ENCODE results near the gene DCDC2. TPM values are rescaled to one million over a fixed set of nuclear protein-coding genes. Genes with fewer than 3 reads are reported as not detected.

Gene DCDC2
- total and polyA plus RNA-seq, 2 donors (not counting 1 experiment from before 2014, with no cell fraction given) = not detected

DNA sequence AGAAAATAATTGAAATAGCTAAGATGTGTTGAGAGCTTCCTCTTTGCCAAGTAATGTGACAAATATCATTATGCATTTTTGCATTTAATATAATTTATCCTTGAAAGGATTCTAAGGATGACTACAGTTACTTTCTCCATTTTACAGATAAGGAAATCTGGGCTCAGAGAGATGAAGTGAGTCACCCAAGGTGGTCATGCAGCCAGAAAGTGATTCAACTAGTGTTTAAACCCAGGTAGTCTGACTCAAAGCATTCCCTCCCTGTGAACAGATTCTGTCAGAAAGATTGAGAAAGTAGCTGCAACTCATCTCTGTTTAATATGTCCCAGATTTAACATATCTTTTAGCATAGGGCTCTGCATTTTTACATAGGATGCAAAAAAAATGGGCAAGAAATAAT is 203.7 kb downstream of the DCDC2 start:
- DNase-seq (no peak), ATAC-seq (ENCODE audit: low read depth) (no peak)
- POLR2A ChIA-PET = no interaction called here
- H3K27ac Mint-ChIP-seq = no peak overlapping the region
- Histone ChIP-seq H3K27me3 (replicated peaks in 1 of 4; ENCODE audit: control extremely low read depth in 1 of 4, control insufficient read depth in 3 of 4, insufficient read depth in 4 of 4, low read length in 3 of 4) (peaks cover 0 to 3% (median under 1%) of the 10 kb centered on the region in 4 experiments), H3K79me2 (ENCODE audit: control insufficient read depth, insufficient read depth, low read length) (no peaks in the 10 kb centered on the region), H3K9ac (ENCODE audit: low read length) (no peak overlapping the region), H3K36me3 (replicated peaks in 1 of 2; ENCODE audit: control extremely low read depth in 1 of 2, control insufficient read depth in 1 of 2, extremely low read depth in 1 of 2, insufficient read depth in 2 of 2, low read length in 1 of 2) (no peaks in the 10 kb centered on the region), H3K4me1 (ENCODE audit: control insufficient read depth in 2 of 2, insufficient read depth in 2 of 2, low read length in 2 of 2) (no peaks in the 10 kb centered on the region), H3K4me2 (replicated peaks; ENCODE audit: low read depth, low read length, poor library complexity, severe bottlenecking) (no peak overlapping the region), H2AFZ (ENCODE audit: insufficient read depth, low read depth, low read length, poor library complexity, severe bottlenecking) (no peak overlapping the region), H3K9me3 (ENCODE audit: control extremely low read depth in 1 of 3, control insufficient read depth in 2 of 3, insufficient read depth in 1 of 3, low read length in 2 of 3) (peaks cover 0 to 6% (median 0%) of the 10 kb centered on the region in 3 donors), H3K4me3 (ENCODE audit: control extremely low read depth in 1 of 5, extremely low read depth in 1 of 5, insufficient read depth in 1 of 5, low read depth in 2 of 5, low read length in 4 of 5) (no peak overlapping the region), H4K20me1 (ENCODE audit: control insufficient read depth, insufficient read depth, low read length, poor library complexity, severe bottlenecking) (no peaks in the 10 kb centered on the region), H3K27ac (ENCODE audit: low read length in 2 of 2) (no peak overlapping the region)
- H3K4me1 Mint-ChIP-seq = no peaks in the 10 kb centered on the region
- no peak overlapping the region for H3K4me3 Mint-ChIP-seq
- intact Hi-C loops (cut with micrococcal nuclease) = no loop called here
- H3K27me3 Mint-ChIP-seq = peaks cover 8% of the 10 kb centered on the region
- CTCF ChIA-PET = no interaction called here
- TF ChIP-seq CTCF (IDR thresholded peaks at IDR 0.05) = no peak
- TF ChIP-seq EZH2 (IDR thresholded peaks at IDR 0.05; ENCODE audit: borderline replicate concordance, insufficient read depth, low read depth, low read length, poor library complexity, severe bottlenecking) = no peak
- peaks cover 2% of the 10 kb centered on the region for H3K9me3 Mint-ChIP-seq (ENCODE audit: insufficient read depth)

DNA sequence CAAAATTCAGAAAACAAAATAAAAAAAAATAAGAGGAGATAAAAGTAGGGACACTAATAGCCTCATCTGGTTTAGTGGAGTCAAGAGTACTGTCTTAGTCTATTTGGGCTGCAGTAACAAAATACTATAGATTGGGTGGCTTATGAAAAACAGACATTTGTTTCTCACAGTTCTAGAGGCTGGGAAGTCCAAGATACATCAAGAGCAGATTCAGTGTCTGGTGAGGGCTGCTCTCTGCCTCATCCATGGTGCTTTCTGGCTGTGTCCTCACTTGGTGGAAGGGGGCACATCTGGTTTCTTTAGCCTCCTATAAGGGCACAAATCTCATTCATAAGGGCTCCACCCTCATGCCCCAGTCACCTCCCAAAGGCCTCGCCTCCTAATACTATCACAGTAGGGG is 205.8 kb downstream of the DCDC2 start:
- intact Hi-C loops (cut with micrococcal nuclease) = no loop called here
- no peak overlapping the region for H3K27ac Mint-ChIP-seq
- H3K4me3 Mint-ChIP-seq = no peak overlapping the region
- no peak overlapping the region for H2AFZ ChIP-seq (ENCODE audit: insufficient read depth, low read depth, low read length, poor library complexity, severe bottlenecking)
- no peaks in the 10 kb centered on the region for H4K20me1 ChIP-seq (ENCODE audit: control insufficient read depth, insufficient read depth, low read length, poor library complexity, severe bottlenecking)
- no CpG with 5 or more reads among the region's 1 CpG for WGBS (ENCODE audit: insufficient coverage)
- no peaks in the 10 kb centered on the region for H3K4me1 Mint-ChIP-seq
- no peak overlapping the region for H3K9ac ChIP-seq (ENCODE audit: low read length)
- no peak overlapping the region for H3K4me3 ChIP-seq (ENCODE audit: control extremely low read depth in 1 of 5, extremely low read depth in 1 of 5, insufficient read depth in 1 of 5, low read depth in 2 of 5, low read length in 4 of 5)
- peaks cover 0 to 6% (median 0%) of the 10 kb centered on the region in 3 donors for H3K9me3 ChIP-seq (ENCODE audit: control extremely low read depth in 1 of 3, control insufficient read depth in 2 of 3, insufficient read depth in 1 of 3, low read length in 2 of 3)
- H3K9me3 Mint-ChIP-seq (ENCODE audit: insufficient read depth) = peaks cover 2% of the 10 kb centered on the region
- no peak for ATAC-seq (ENCODE audit: low read depth)
- H3K4me2 ChIP-seq (replicated peaks; ENCODE audit: low read depth, low read length, poor library complexity, severe bottlenecking) = no peak overlapping the region
- no peak for DNase-seq
- peaks cover 14% of the 10 kb centered on the region for H3K27me3 Mint-ChIP-seq
- CTCF ChIA-PET = no interaction called here
- H3K79me2 ChIP-seq (ENCODE audit: control insufficient read depth, insufficient read depth, low read length) = no peaks in the 10 kb centered on the region
- no peaks in the 10 kb centered on the region for H3K36me3 ChIP-seq (replicated peaks in 1 of 2; ENCODE audit: control extremely low read depth in 1 of 2, control insufficient read depth in 1 of 2, extremely low read depth in 1 of 2, insufficient read depth in 2 of 2, low read length in 1 of 2)
- POLR2A ChIA-PET = no interaction called here
- no peak for TF ChIP-seq CTCF (IDR thresholded peaks at IDR 0.05)
- TF ChIP-seq EZH2 (IDR thresholded peaks at IDR 0.05; ENCODE audit: borderline replicate concordance, insufficient read depth, low read depth, low read length, poor library complexity, severe bottlenecking) = no peak
- H3K4me1 ChIP-seq (ENCODE audit: control insufficient read depth in 2 of 2, insufficient read depth in 2 of 2, low read length in 2 of 2) = no peaks in the 10 kb centered on the region
- no peak overlapping the region for H3K27ac ChIP-seq (ENCODE audit: low read length in 2 of 2)
- H3K27me3 ChIP-seq (replicated peaks in 1 of 4; ENCODE audit: control extremely low read depth in 1 of 4, control insufficient read depth in 3 of 4, insufficient read depth in 4 of 4, low read length in 3 of 4) = peaks cover 0 to 3% (median 1%) of the 10 kb centered on the region in 4 experiments
